DMS53 treated with DMSO at 0.1 percent for 48 hours (cell line): ENCODE results near the gene ARRDC1.
"Not testable (repeated sequence)": the region's sequence is repeated elsewhere in the genome, so short reads cannot be mapped to it uniquely, and the experiment has no call there.

ENCODE experiments used
- DNase-seq: peaks from one replicate; lab custom pipeline; 2025; ENCODE audit not compliant: unreplicated experiment; lab: John Stamatoyannopoulos, UW

The ARRDC1 gene

DNA sequence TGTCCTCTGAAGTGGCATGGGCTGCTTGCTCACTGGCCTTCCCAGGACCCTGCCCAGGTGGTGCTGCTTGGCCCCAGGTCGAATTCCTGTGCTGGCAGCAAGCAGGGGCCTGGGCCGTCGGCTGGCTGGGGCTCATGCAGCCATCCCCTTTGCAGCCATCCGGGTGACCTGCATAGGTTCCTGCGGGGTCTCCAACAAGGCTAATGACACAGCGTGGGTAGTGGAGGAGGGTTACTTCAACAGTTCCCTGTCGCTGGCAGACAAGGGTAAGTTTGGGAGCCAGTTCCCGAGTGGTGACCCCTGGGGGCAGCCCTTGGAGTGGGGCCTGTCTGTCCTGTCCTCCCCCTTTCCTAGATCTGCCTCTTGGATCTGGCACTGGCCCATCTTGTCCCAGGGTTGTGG is 7.3 kb downstream of the ARRDC1 start:
- no peak for DNase-seq

GRCh38 chr9:137613259-137613658 is 7.8 kb downstream of the ARRDC1 start:
- DNase-seq: no peak

GRCh38 chr9:137613738-137614523 is 8.4 kb downstream of the ARRDC1 start:
- DNase-seq: no peak

- DNase-seq: no peak
Observed at GRCh38 chr9:137614631-137615386, 9.3 kb downstream of the ARRDC1 start.

- DNase-seq: no peak
Observed at GRCh38 chr9:137615387-137615871, 9.9 kb downstream of the ARRDC1 start.

DNA sequence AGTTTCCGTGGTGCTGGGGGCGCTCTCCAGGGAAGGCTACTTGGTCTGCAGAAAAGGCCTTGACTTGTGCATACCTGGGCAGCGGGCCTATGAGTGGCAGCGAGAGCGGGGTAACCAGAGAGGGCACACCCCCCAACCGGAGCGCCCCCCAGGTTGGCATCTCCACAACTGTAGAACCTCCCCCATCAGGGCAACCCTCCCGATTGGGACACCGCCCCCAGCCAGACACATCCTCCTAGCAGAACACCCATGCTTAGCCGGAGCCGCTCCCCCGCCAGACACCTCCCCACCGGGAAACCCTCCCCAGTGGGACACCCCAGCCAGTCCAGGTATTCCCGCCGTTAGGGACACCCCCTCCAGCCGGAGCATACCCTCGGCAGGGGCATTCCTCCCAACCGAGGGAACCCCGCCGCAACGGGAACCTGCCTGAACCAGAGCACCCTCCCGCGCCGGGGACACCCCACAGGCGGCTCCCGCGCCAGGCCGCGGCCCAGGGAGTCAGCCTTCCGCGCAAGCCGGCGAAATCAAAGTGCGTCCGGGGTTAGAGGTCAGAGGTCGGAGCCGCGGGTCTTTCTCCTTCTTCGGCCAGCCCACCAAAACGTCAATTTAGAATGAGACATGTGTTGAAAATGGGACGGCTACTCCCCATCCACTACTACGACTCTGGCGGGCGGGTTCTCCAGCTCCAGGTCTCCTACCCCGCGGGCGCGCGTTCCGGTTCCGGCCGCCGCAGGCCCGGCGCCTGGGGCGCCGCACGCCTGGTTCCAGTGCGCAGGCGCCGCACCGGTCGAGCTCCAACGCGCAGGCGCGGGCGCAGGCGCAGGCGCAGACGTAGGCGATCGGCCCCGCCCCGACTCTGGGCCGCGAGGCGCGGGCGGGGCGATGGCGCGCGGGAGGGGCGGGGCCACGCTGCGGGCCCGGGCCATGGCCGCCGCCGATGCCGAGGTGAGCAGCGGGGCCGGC is 12.9 kb downstream of the ARRDC1 start, which contains the start of gene EHMT1:
EHMT1 (plus strand) TSS at position 901 of the 963 bp plus-strand sequence; CDS start at position 925, 24 bp downstream.
- peak; percentile 80 for DNase-seq

GRCh38 chr9:137619240-137620047 is 14.0 kb downstream of the ARRDC1 start:
- no peak for DNase-seq

DNA sequence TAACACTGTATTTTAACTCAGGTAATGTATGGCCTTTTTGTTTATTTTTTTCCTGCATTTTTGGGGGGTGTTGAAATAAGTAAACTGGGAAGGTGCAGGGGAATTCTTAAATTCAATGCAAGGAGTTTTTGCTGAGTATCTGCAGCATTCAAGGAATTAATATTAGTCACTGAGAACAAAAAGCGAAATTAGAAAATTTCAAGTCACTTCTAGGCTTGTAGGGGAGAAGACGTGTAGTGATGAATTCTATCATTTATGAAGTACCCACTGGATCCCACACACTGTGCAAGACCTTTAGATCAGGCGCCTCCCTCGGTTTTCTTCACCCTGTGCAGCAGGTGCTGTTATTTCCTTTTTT is 14.5 kb downstream of the ARRDC1 start:
- no peak for DNase-seq

DNA sequence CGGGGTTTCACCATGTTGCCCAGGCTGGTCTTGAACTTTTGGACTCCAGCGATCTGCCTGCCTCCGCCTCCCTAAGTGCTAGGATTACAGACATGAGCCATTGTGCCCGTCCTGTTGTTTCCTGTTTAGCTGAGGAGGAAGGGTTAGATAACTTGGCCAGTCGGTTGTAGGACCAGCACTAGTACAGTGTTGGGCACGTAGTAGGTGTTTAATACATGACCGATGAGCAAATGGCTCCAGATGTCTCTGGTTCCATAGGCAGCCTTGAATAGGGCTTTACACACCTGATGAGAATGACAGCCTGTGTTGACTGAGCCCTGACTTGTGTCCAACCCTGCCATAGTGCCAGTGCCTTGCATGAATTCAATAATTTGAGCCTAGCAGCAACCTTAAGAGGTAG is 15.1 kb downstream of the ARRDC1 start:
- DNase-seq: no peak

DNA sequence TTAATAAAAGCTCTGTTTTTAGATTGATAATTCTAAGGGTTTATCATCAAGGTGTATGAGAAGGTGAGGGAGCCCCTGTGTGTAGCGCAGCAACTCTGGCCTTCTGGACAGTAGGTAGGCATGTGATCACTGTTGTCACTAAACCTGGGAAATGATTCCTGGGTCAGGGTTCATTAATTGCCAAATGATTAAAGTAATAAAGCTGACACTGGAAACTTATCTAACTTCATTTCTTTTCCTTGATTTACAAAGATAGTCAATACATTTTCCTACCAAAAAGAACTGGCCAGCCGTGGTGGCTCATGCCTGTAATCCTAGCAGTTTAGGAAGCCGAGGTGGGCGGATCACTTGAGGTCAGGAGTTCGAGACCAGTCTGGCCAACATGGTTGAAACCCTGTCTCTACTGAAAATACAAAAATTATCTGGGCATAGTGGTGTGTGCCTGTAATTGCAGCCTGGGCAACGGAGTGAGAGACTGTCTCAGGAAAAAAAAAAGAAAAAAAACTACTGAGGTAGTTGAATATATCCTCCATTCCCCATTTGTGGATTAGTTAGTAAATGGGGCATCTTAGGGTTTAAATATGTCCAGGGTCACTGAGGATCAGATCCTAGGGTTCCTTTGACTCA is 15.8 kb downstream of the ARRDC1 start:
- no peak for DNase-seq

DNA sequence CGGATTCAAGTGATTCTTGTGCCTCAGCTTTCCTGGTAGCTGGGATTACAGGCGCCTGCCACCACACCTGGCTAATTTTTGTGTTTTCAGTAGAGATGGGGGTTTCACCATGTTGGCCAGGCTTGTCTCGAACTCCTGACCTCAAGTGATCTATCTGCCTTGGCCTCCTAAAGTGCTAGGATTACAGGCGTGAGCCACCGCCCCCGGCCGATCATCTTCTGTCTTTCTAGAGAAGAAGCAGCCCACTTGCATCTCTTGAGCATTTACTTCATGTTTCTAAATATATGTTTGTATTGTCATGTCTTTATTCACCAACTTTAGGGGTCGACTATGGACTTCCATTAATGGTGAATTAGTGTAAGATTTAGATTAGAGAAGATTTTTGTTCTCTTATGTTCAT is 16.7 kb downstream of the ARRDC1 start:
- DNase-seq: not testable (repeated sequence)

DNA sequence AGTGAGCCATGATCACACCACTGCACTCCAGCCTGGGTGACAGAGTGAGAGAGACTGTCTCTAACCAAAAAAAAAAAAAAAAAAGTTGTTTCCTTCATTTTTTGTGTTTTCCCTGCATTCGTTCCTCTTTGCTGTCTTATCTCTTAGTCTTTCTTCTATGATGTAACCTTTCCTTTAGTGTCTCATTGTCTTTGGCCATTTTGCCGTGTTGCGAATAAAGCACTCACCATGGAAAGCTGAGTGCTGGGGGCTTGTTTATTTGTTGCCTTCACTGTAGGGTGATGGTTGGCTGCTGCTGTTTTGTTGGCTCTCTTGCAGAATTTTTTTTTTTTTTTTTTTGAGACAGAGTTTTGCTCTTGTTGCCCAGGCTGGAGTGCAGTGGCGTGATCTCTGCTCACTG is 21.0 kb downstream of the ARRDC1 start:
- DNase-seq: no peak

GRCh38 chr9:137627406-137627805 is 21.9 kb downstream of the ARRDC1 start:
- not testable (repeated sequence) for DNase-seq

- DNase-seq: no peak
Observed at GRCh38 chr9:137630126-137630525, 24.6 kb downstream of the ARRDC1 start.

DNA sequence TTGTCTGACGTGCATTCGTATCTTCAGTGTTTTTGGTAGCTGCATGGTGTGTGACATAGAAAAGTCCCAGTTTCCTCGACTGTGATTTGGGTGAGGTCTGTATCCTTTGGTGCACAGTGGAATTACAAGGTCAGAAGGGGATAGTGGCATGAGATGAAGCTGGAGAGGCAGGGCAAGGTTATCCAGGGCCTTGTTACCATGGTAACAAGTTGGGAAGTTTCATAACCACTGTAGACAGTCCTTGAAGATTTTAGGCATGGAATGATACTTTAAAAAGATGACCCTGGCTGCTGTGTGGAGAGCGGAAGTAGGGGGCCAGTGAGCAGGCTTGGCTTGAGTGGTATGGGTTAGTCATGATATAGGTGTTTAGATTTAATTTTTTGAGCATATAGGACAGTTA is 25.2 kb downstream of the ARRDC1 start:
- no peak for DNase-seq

DNA sequence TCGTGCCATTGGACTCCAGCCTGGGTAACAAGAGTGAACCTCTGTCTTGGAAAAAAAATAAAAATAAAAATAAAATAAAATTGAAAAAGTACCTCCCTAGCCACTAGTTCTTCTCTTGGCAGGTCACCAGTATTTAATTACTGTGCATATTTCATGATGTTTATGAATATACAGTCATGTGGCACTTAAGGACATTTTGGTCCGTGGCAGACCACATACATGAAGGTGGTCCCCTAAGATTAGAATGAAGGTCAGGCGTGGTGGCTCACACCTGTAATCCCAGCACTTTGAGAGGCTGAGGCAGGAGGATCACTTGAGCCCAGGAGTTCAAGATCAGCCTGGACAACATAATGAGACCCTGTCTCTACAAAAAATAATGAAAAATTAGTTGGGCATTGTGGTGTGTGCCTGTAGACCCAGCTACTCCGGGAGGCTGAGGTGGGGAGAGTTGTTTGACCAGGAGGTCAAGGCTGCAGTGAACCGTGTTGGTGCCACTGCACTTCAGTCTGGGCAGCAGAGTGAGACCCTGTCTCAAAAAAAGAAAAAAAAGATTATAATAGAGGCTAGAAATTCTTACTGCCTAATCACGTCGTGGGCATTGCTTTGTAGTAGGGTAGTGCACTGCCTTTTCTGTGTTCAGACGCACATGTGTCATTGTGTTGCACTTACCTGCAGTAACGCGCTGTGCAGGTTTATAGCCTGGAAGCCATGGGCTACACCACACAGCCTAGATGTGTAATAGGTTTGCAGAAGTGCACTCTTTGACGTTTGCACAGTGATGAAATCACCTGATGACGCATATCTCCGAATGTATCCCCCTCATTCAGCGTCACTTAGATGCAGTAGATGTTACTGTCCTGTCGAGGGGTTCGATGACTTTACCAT is 26.1 kb downstream of the ARRDC1 start:
- no peak for DNase-seq

- DNase-seq: no peak
Observed at GRCh38 chr9:137632230-137633161, 27.0 kb downstream of the ARRDC1 start.

- no peak for DNase-seq
Observed at GRCh38 chr9:137634016-137634415, 28.5 kb downstream of the ARRDC1 start.
